Activated CD4-positive, alpha-beta T cell treated with anti-CD3 and anti-CD28 coated beads, Interleukin-2, amount 10 ng/mL, durations not matched to agents 7 days and 5 days (primary cell): ENCODE measurements around the gene STOM. TPM values are rescaled to one million over a fixed set of nuclear protein-coding genes. Genes with fewer than 3 reads are reported as not detected.
"Not testable (repeated sequence)": the region's sequence is repeated elsewhere in the genome, so short reads cannot be mapped to it uniquely, and the experiment has no call there.

Source experiments
- CTCF ChIA-PET: fragments of 350-600 bp; sonication (Branson Sonifier 250); formaldehyde crosslinking; loops from one replicate; lab custom pipeline; 2021; ENCODE audit warnings: antibody characterized with exemption; lab: Charles Lee
- POLR2A ChIA-PET: fragments of 350-600 bp; sonication (Branson Sonifier 250); formaldehyde crosslinking; loops from one replicate; lab custom pipeline; 2021; ENCODE audit warnings: antibody characterized with exemption; lab: Charles Lee
- DNase-seq: peaks from one replicate; pipeline ENCODE4 v3.0.0-alpha.2; 2020
- H3K27ac Mint-ChIP-seq: one replicate; pipeline ENCODE4 v1.8.0; 2021; ENCODE audit warnings: mild to moderate bottlenecking, moderate library complexity, mixed read lengths
- H3K27me3 Mint-ChIP-seq: one replicate; pipeline ENCODE4 v1.8.0; 2021; ENCODE audit warnings: mixed read lengths
- H3K36me3 Mint-ChIP-seq: one replicate; pipeline ENCODE4 v1.8.0; 2021; ENCODE audit warnings: low read depth, mixed read lengths
- H3K4me1 Mint-ChIP-seq: one replicate; pipeline ENCODE4 v1.8.0; 2021; ENCODE audit warnings: mixed read lengths
- H3K4me3 Mint-ChIP-seq: one replicate; pipeline ENCODE4 v1.8.0; 2021; ENCODE audit warnings: mild to moderate bottlenecking, moderate library complexity, mixed read lengths
- H3K9me3 Mint-ChIP-seq: one replicate; pipeline ENCODE4 v1.8.0; 2021; ENCODE audit warnings: mixed read lengths
- total RNA-seq, 2 experiments: library from RNA; stranded (reverse); gene quantifications; one replicate each; pipeline ENCODE4 v1.2.3, GENCODE V29; 2021

STOM gene
- total RNA-seq, 2 experiments from 2014 or later, result 35.5 to 48.1 TPM

DNA sequence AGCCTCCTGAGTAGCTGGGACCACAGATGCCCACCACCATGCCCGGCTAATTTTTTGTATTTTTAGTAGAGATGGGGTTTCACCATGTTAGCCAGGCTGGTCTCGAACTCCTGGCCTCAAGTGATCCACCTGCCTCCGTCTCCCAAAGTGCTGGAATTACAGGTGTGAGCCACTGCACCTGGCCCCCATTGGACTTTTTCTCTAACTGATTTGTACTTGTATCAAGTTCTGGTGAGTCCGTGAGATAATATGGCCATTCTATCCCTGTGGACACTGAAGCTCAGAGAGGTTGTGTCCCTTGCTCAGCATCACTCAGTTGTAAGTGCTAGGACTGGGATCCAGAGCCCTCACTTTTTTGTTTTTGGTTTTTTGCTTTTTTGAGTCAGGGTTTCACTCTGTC lies 78.5 kb downstream of the STOM start:
- H3K27me3 Mint-ChIP-seq, H3K4me3 Mint-ChIP-seq, H3K9me3 Mint-ChIP-seq, H3K36me3 Mint-ChIP-seq, DNase-seq, H3K27ac Mint-ChIP-seq, CTCF ChIA-PET, POLR2A ChIA-PET: not testable (repeated sequence)
- peaks cover 15% of the 10 kb centered on the region for H3K4me1 Mint-ChIP-seq

DNA sequence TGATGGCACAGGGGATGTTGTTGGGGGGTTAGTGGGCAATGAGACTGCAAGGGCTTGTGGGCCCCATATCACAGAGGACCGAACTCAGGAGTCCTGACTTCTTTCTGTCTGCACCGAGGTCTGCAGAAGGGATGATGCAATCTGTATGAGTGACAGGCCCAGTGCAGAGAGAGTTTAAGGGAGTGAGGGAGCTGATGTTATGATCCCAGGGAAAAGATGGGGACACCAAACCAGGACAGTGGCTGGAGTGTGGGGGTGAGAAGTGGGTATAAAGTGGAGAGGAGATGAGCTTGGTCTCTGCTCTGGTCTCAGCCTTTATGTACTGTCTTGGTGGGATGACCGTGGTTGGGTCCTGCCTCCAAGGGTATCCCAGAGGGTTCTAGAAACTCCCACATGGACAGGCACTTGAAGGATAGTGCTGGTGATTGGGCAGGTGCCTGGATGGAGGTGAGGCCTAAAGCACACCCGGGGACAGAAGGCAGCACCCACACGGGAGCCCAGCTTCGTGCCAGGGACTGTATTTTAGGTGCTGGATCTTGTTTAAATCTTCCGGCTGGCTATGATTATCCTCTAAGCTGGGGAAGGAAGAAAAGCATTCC lies 80.2 kb downstream of the STOM start:
- POLR2A ChIA-PET, result no interaction called here
- Mint-ChIP-seq H3K4me3 (no peak overlapping the region), H3K4me1 (peaks cover 22% of the 10 kb centered on the region)

DNA sequence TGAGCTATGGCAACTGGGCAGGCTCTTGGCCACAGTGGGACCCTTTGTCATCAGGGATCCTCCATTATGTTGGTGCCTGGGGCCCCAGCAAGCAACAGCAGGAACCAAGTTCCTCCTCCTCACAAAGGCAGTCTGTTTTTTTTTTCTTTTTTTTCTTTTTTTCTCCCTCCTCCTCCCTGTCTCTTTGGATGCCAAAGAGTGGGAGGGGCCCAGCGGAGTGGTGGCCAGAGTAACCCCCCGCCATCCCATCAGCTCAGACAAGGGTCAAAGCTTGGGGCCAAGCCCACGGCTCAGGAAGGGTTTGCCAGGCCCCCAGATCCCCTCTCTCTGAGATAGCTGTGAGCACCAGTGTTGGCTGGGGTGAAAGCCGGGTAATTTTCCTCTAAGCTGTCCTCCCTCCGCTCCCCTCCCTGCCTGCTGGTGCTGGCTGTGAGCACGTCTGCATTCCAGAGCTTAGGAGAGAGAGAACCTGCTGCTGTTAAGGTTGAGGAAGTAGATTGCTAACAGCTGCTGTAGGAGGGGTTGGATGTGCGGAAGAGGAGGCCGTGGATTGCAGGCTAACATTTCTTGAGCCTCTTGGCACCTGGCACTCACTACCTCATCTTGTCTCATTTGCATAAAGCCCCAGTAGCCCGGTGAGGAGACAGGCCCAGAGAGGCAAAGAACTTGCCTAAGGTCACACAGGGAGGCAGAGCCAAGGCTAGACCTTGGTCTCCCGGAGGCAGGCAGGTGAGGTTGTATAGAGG lies 80.9 kb downstream of the STOM start:
- ChIA-PET POLR2A (no interaction called here), CTCF (interaction anchor here (0.9 to 1.6 kb wide), 2 partner anchors 17 to 30 kb away, joined by 3 to 5 read pairs; no protein-coding TSS in a partner anchor)
- no peak overlapping the region for H3K27ac Mint-ChIP-seq
- H3K27me3 Mint-ChIP-seq, result no peaks in the 10 kb centered on the region
- H3K4me1 Mint-ChIP-seq, result peaks cover 22% of the 10 kb centered on the region
- no peak for DNase-seq
- no peaks in the 10 kb centered on the region for H3K9me3 Mint-ChIP-seq
- no peak overlapping the region for H3K4me3 Mint-ChIP-seq
- no peaks in the 10 kb centered on the region for H3K36me3 Mint-ChIP-seq

More for the DNA sequence above, 80.2 kb downstream of the STOM start:
- DNase-seq, result no peak
- no peaks in the 10 kb centered on the region for H3K9me3 Mint-ChIP-seq
- no peak overlapping the region for H3K27ac Mint-ChIP-seq
- no peaks in the 10 kb centered on the region for H3K27me3 Mint-ChIP-seq
- CTCF ChIA-PET, result interaction anchor here (0.9 to 1.6 kb wide), 2 partner anchors 16 to 29 kb away, joined by 3 to 5 read pairs; no protein-coding TSS in a partner anchor
- H3K36me3 Mint-ChIP-seq, result no peaks in the 10 kb centered on the region

Other genes starting within 250 kb of the STOM start
- gene RAB14, start 168.4 kb downstream of the STOM start, total RNA-seq, result 10 to 100 TPM; 65.8 to 66.6 TPM
- 1 to 10 TPM; 2.9 to 3.4 TPM for gene GSN, start 102.1 kb downstream of the STOM start, total RNA-seq
- not detected for gene GGTA1, start 129.6 kb upstream of the STOM start, total RNA-seq